Panc1 (cell line): Measurements from ENCODE around the gene ZNF791. TPM values are rescaled to one million over a fixed set of nuclear protein-coding genes. Genes with fewer than 3 reads are reported as not detected.

ENCODE experiments used
- ATAC-seq: fragments of 200-7000 bp; cut with Tn5 transposase; 2 replicates; pipeline ENCODE4 v1.9.1; 2020; ENCODE audit warnings: mild to moderate bottlenecking, moderate library complexity
- BruUV-seq: library from RNA; stranded (reverse); fragments of 400-500 nt; replicated peaks from 2 replicates; lab custom pipeline; 2021; lab: Mats Ljungman, UMichigan
- CTCF ChIA-PET: fragments of 300-600 bp; sonication (Branson Sonifier 250); formaldehyde crosslinking; loops from one replicate; lab custom pipeline; 2022; ENCODE audit warnings: antibody characterized with exemption; lab: Charles Lee
- POLR2A ChIA-PET: fragments of 300-600 bp; sonication (Branson Sonifier 250); formaldehyde crosslinking; loops from one replicate; lab custom pipeline; 2022; ENCODE audit warnings: antibody characterized with exemption; lab: Charles Lee
- DNase-seq: peaks from one replicate; pipeline ENCODE4 v3.0.0-alpha.2; 2010; ENCODE audit warnings: low read depth, low spot score
- H3K27ac ChIP-seq: 2 replicates; pipeline ENCODE4 v1.5.1; 2011; ENCODE audit warnings: mild to moderate bottlenecking, low read length, inconsistent platforms
- H3K27me3 ChIP-seq: fragments of 200-500 bp; sonication (Bioruptor generic); 2 replicates; pipeline ENCODE4 v1.6.0; 2014; ENCODE audit warnings: low read length, inconsistent platforms; ENCODE audit not compliant: control insufficient read depth, insufficient read depth
- H3K36me3 ChIP-seq: fragments of 200-500 bp; sonication (Bioruptor generic); 2 replicates; pipeline ENCODE4 v1.5.1; 2014; ENCODE audit warnings: inconsistent platforms, mild to moderate bottlenecking, low read length, moderate library complexity; ENCODE audit not compliant: control insufficient read depth, insufficient read depth
- H3K4me1 ChIP-seq: 2 replicates; pipeline ENCODE4 v1.5.1; 2011; ENCODE audit warnings: inconsistent platforms, mild to moderate bottlenecking, low read length, moderate library complexity; ENCODE audit not compliant: control insufficient read depth, insufficient read depth
- H3K4me3 ChIP-seq, 2 experiments: 2 replicates each; pipeline ENCODE4 v1.5.1; 2011 to 2012; ENCODE audit warnings: low read depth in 2 of 2, low read length in 2 of 2, mild to moderate bottlenecking in 2 of 2, inconsistent platforms in 1 of 2, moderate library complexity in 1 of 2
- H3K9me3 ChIP-seq: fragments of 200-500 bp; sonication (Bioruptor generic); 2 replicates; pipeline ENCODE4 v1.5.1; 2014; ENCODE audit warnings: low read depth, mild to moderate bottlenecking, inconsistent platforms, low read length, moderate library complexity; ENCODE audit not compliant: control insufficient read depth, insufficient read depth
- POLR2AphosphoS5 ChIP-seq: IDR thresholded peaks from 2 replicates; pipeline ENCODE4 v1.6.1; 2012; ENCODE audit warnings: mild to moderate bottlenecking, low read depth, low read length, moderate library complexity
- SIN3A ChIP-seq: IDR thresholded peaks from 2 replicates; pipeline ENCODE4 v1.6.1; 2012; ENCODE audit warnings: low read depth, mild to moderate bottlenecking, low read length, moderate library complexity, borderline replicate concordance; ENCODE audit not compliant: insufficient read depth
- TCF7L2 ChIP-seq: IDR thresholded peaks from 2 replicates; pipeline ENCODE4 v1.6.1; 2011; ENCODE audit warnings: mild to moderate bottlenecking, low read depth, low read length, inconsistent platforms
- in situ Hi-C: cut with HindIII; loops from 2 replicates; pipeline ENCODE4 v1.10.0; 2016; ENCODE audit warnings: low sequenced_read_pairs, low pct_unique_long_range_greater_than_20kb
- intact Hi-C: fragments of 100-400 bp; cut with micrococcal nuclease; formaldehyde crosslinking; loops from one replicate; pipeline ENCODE4 v1.10.0; 2022; ENCODE audit not compliant: unreplicated experiment
- total RNA-seq: library from RNA; stranded (reverse); gene quantifications from one replicate; pipeline ENCODE4 v1.2.1, GENCODE V29; 2021; ENCODE audit not compliant: unreplicated experiment
- TF ChIP-seq, protein P1 (sequence below): fragments of 450-650 bp; IDR thresholded peaks from 2 replicates; pipeline ENCODE4 v1.5.1; 2017; ENCODE audit warnings: mild to moderate bottlenecking
- TF ChIP-seq, protein P2 (sequence below), 2 experiments: IDR thresholded peaks; 2 replicates each; pipeline ENCODE4 v1.6.1; 2011 to 2012; ENCODE audit warnings: low read depth in 2 of 2, control low read depth in 1 of 2, low read length in 1 of 2, mild to moderate bottlenecking in 1 of 2, moderate library complexity in 1 of 2; ENCODE audit not compliant: insufficient read depth in 1 of 2

ZNF791 gene
- total RNA-seq, 1 experiment from 2014 or later, result 19.0 TPM

DNA sequence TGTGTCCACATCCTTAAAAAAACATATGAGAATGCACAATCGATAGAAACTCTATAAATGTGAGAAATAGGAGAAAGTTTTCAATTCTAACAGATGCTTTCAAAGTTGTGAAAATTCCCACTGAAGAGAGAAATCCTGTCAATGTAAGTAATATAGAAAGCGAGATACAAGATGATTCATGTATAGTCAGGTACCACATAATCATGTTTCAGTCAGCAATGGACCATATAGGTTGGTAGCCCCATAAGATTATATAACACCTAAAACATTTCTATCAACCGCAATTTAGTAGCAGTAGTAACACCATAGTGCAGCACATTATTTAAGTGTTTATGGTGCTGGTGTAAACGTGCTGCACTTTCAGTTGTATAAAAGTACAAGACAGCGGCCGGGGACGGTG lies 18.5 kb downstream of the ZNF791 start:
- in situ Hi-C loops, result no loop called here
- H3K27ac ChIP-seq, result no peak overlapping the region
- DNase-seq, result no peak
- BruUV-seq, result TSS peak; percentile 76
- no peak for ATAC-seq
- no peak for TF ChIP-seq TCF7L2
- no peak for TF ChIP-seq SIN3A
- TF ChIP-seq, protein P1, sequence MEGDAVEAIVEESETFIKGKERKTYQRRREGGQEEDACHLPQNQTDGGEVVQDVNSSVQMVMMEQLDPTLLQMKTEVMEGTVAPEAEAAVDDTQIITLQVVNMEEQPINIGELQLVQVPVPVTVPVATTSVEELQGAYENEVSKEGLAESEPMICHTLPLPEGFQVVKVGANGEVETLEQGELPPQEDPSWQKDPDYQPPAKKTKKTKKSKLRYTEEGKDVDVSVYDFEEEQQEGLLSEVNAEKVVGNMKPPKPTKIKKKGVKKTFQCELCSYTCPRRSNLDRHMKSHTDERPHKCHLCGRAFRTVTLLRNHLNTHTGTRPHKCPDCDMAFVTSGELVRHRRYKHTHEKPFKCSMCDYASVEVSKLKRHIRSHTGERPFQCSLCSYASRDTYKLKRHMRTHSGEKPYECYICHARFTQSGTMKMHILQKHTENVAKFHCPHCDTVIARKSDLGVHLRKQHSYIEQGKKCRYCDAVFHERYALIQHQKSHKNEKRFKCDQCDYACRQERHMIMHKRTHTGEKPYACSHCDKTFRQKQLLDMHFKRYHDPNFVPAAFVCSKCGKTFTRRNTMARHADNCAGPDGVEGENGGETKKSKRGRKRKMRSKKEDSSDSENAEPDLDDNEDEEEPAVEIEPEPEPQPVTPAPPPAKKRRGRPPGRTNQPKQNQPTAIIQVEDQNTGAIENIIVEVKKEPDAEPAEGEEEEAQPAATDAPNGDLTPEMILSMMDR, result no peak
- no peak for TF ChIP-seq POLR2AphosphoS5
- TF ChIP-seq, protein P2, sequence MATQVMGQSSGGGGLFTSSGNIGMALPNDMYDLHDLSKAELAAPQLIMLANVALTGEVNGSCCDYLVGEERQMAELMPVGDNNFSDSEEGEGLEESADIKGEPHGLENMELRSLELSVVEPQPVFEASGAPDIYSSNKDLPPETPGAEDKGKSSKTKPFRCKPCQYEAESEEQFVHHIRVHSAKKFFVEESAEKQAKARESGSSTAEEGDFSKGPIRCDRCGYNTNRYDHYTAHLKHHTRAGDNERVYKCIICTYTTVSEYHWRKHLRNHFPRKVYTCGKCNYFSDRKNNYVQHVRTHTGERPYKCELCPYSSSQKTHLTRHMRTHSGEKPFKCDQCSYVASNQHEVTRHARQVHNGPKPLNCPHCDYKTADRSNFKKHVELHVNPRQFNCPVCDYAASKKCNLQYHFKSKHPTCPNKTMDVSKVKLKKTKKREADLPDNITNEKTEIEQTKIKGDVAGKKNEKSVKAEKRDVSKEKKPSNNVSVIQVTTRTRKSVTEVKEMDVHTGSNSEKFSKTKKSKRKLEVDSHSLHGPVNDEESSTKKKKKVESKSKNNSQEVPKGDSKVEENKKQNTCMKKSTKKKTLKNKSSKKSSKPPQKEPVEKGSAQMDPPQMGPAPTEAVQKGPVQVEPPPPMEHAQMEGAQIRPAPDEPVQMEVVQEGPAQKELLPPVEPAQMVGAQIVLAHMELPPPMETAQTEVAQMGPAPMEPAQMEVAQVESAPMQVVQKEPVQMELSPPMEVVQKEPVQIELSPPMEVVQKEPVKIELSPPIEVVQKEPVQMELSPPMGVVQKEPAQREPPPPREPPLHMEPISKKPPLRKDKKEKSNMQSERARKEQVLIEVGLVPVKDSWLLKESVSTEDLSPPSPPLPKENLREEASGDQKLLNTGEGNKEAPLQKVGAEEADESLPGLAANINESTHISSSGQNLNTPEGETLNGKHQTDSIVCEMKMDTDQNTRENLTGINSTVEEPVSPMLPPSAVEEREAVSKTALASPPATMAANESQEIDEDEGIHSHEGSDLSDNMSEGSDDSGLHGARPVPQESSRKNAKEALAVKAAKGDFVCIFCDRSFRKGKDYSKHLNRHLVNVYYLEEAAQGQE (IDR thresholded peaks at IDR 0.05; ENCODE audit: insufficient read depth in 1 of 2, low read depth in 2 of 2, low read length in 1 of 2), result no peak
- H3K4me3 ChIP-seq, result no peak overlapping the region
- POLR2A ChIA-PET, result no interaction called here
- H3K9me3 ChIP-seq, result peaks cover 23% of the 10 kb centered on the region
- no peaks in the 10 kb centered on the region for H3K4me1 ChIP-seq
- CTCF ChIA-PET, result no interaction called here
- H3K27me3 ChIP-seq, result no peaks in the 10 kb centered on the region
- intact Hi-C loops, result no loop called here
- peaks cover 8% of the 10 kb centered on the region; the same call in 1 of the 2 replicates for H3K36me3 ChIP-seq

DNA sequence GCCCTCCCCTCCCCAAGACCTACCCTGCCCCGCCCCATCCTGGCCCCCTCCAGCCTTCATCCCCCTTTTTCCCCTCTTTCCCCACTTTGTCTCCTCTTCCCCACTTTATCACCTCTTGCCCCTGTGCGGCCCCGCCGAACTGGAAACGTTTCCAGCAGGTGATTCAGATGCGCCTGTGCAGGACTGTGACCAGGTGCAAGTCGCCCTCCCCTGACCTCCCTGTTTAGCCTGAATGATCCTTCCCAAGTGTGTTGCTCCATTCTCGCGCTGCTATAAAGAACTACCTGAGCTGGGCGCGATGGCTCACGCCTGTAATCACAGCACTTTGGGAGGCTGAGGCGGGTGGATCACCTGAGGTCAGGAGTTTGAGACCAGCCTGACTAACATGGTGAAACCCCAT lies 25.9 kb downstream of the ZNF791 start:
- in situ Hi-C loops, result no loop called here
- no peak overlapping the region for H3K4me3 ChIP-seq
- ATAC-seq, result no peak
- no peaks in the 10 kb centered on the region for H3K27me3 ChIP-seq
- DNase-seq, result no peak
- no peaks in the 10 kb centered on the region for H3K36me3 ChIP-seq
- no peak for TF ChIP-seq POLR2AphosphoS5
- TF ChIP-seq, protein P1, result no peak
- TF ChIP-seq, protein P2 (IDR thresholded peaks at IDR 0.05; ENCODE audit: insufficient read depth in 1 of 2, low read depth in 2 of 2, low read length in 1 of 2), result no peak
- TF ChIP-seq SIN3A, result no peak
- no peak for TF ChIP-seq TCF7L2
- intact Hi-C loops, result no loop called here
- 0 out of 2 replicates have a peak, but pooled peaks cover 3% of the 10 kb centered on the region for H3K4me1 ChIP-seq
- CTCF ChIA-PET, result no interaction called here
- POLR2A ChIA-PET, result no interaction called here
- H3K9me3 ChIP-seq, result no peaks in the 10 kb centered on the region
- H3K27ac ChIP-seq, result no peak overlapping the region
- BruUV-seq, result no TSS peak
